Mesothelial cell of epicardium (in vitro differentiated cells): Measurements from ENCODE around the gene STPG4. TPM values are rescaled to one million over a fixed set of nuclear protein-coding genes. Genes with fewer than 3 reads are reported as not detected.

Experiments used
- DNase-seq, 2 experiments: peaks; one replicate each; pipeline ENCODE4 v3.0.0; 2021; ENCODE audit warnings: low spot score in 2 of 2; ENCODE audit not compliant: unreplicated experiment in 2 of 2
- H3K27ac Mint-ChIP-seq: 2 replicates; pipeline ENCODE4 v1.8.0; 2021; ENCODE audit warnings: mixed read lengths
- H3K27me3 Mint-ChIP-seq: 2 replicates; pipeline ENCODE4 v1.8.0; 2021; ENCODE audit warnings: low read depth, mixed read lengths
- H3K36me3 Mint-ChIP-seq: 2 replicates; pipeline ENCODE4 v1.8.0; 2021; ENCODE audit warnings: mixed read lengths
- H3K4me1 Mint-ChIP-seq: 2 replicates; pipeline ENCODE4 v1.8.0; 2021; ENCODE audit warnings: mixed read lengths
- H3K4me3 Mint-ChIP-seq: 2 replicates; pipeline ENCODE4 v1.8.0; 2021; ENCODE audit warnings: mild to moderate bottlenecking, moderate library complexity, mixed read lengths
- H3K9me3 Mint-ChIP-seq: 2 replicates; pipeline ENCODE4 v1.8.0; 2021; ENCODE audit warnings: mixed read lengths
- CTCF ChIP-seq: fragments of 200-600 bp; sonication (generic); IDR thresholded peaks from one replicate; pipeline ENCODE4 v1.5.0; 2021; ENCODE audit warnings: antibody characterized with exemption; ENCODE audit not compliant: unreplicated experiment
- total RNA-seq: library from RNA; stranded (reverse); gene quantifications from 3 replicates; pipeline ENCODE4 v1.2.1, GENCODE V29; 2021

STPG4 gene
- total RNA-seq: 0.27 to 0.52 TPM in 2 of 3 replicates, not detected in the other

- H3K4me1 Mint-ChIP-seq: no peaks in the 10 kb centered on the region
- TF ChIP-seq CTCF: no peak
- no peaks in the 10 kb centered on the region for H3K9me3 Mint-ChIP-seq
- no peak for DNase-seq
- H3K27me3 Mint-ChIP-seq: no peaks in the 10 kb centered on the region
- peaks cover 25% of the 10 kb centered on the region for H3K36me3 Mint-ChIP-seq
- no peak within 1 kb of the TSS for H3K27ac Mint-ChIP-seq
- H3K4me3 Mint-ChIP-seq: no peak within 1 kb of the TSS
Observed at GRCh38 chr2:47155091-47155876, at the start of gene STPG4. Gene STPG4, minus strand, starts transcription at chr2:47155308. Its CDS starts 57 bp downstream, at chr2:47155251.

- Mint-ChIP-seq H3K27ac (no peak overlapping the region), H3K9me3 (no peaks in the 10 kb centered on the region), H3K4me1 (peaks cover 31% of the 10 kb centered on the region), H3K27me3 (no peaks in the 10 kb centered on the region), H3K36me3 (no peaks in the 10 kb centered on the region), H3K4me3 (no peak overlapping the region)
- no peak for TF ChIP-seq CTCF
- no peak for DNase-seq
Observed at GRCh38 chr2:47204691-47205090, 49.6 kb upstream of the STPG4 start.

- no peak overlapping the region for H3K4me3 Mint-ChIP-seq
- no peaks in the 10 kb centered on the region for H3K9me3 Mint-ChIP-seq
- no peaks in the 10 kb centered on the region for H3K36me3 Mint-ChIP-seq
- peaks cover 36% of the 10 kb centered on the region for H3K4me1 Mint-ChIP-seq
- H3K27me3 Mint-ChIP-seq: no peaks in the 10 kb centered on the region
- no peak overlapping the region for H3K27ac Mint-ChIP-seq
- DNase-seq: no peak
- TF ChIP-seq CTCF: no peak
Observed at GRCh38 chr2:47203995-47204394, 48.9 kb upstream of the STPG4 start.

- peaks cover 38% of the 10 kb centered on the region for H3K4me1 Mint-ChIP-seq
- H3K27me3 Mint-ChIP-seq: no peaks in the 10 kb centered on the region
- no peak overlapping the region for H3K27ac Mint-ChIP-seq
- H3K36me3 Mint-ChIP-seq: no peaks in the 10 kb centered on the region
- no peak for TF ChIP-seq CTCF
- H3K4me3 Mint-ChIP-seq: no peak overlapping the region
- DNase-seq: no peak
- H3K9me3 Mint-ChIP-seq: no peaks in the 10 kb centered on the region
Observed at GRCh38 chr2:47201224-47201623, 46.1 kb upstream of the STPG4 start.

- TF ChIP-seq CTCF: no peak
- Mint-ChIP-seq H3K9me3 (no peaks in the 10 kb centered on the region), H3K36me3 (no peaks in the 10 kb centered on the region), H3K4me1 (peaks cover 37% of the 10 kb centered on the region), H3K4me3 (no peak overlapping the region), H3K27ac (no peak overlapping the region), H3K27me3 (no peaks in the 10 kb centered on the region)
- DNase-seq: no peak
Observed at GRCh38 chr2:47198985-47199451, 43.9 kb upstream of the STPG4 start.
